Right lobe of liver (tissue), 6 donors: ENCODE results near the gene SRXN1. TPM values are rescaled to one million over a fixed set of nuclear protein-coding genes. Genes with fewer than 3 reads are reported as not detected.
"Not testable (repeated sequence)": the region's sequence is repeated elsewhere in the genome, so short reads cannot be mapped to it uniquely, and the experiment has no call there.

ENCODE experiments used
- ATAC-seq, 4 donors: fragments of 200-7000 bp; cut with Tn5 transposase; one replicate each; pipeline ENCODE4 v1.9.1; 2020; ENCODE audit warnings: mild to moderate bottlenecking in 4 of 4, moderate library complexity in 4 of 4
- DNase-seq, 3 donors: peaks; one replicate each; pipeline ENCODE4 v3.0.0-alpha.2; 2020
- H3K27ac ChIP-seq, 3 donors: fragments of 200-600 bp; one replicate each; pipeline ENCODE4 v1.8.0; 2022
- H3K27me3 ChIP-seq, 2 donors: fragments of 200-600 bp; one replicate each; pipeline ENCODE4 v1.8.0; 2022
- H3K36me3 ChIP-seq, 4 donors: fragments of 200-600 bp; sonication (generic) in 1 of 4; one replicate each; pipeline versions ENCODE4 v1.5.1 to v1.8.0; 2017 to 2022; ENCODE audit warnings: control low read depth in 1 of 4
- H3K4me1 ChIP-seq, 4 donors: fragments of 200-600 bp; sonication (generic) in 1 of 4; one replicate each; pipeline versions ENCODE4 v1.5.1 to v1.8.0; 2017 to 2022; ENCODE audit warnings: control low read depth in 1 of 4
- H3K4me3 ChIP-seq, 3 donors: fragments of 200-600 bp; one replicate each; pipeline ENCODE4 v1.8.0; 2022
- H3K9me3 ChIP-seq, 4 donors: fragments of 200-600 bp; sonication (generic) in 1 of 4; one replicate each; pipeline versions ENCODE4 v1.5.1 to v1.8.0; 2017 to 2022; ENCODE audit warnings: control low read depth in 1 of 4
- POLR2A ChIP-seq: fragments of 450-650 bp; IDR thresholded peaks from one replicate; pipeline ENCODE4 v1.6.1; 2017; ENCODE audit warnings: antibody characterized with exemption, mild to moderate bottlenecking
- WGBS: methylation state at CpG from one replicate; pipeline ENCODE4 v1.1.6; 2018; ENCODE audit warnings: low coverage, low lambda C conversion rate; ENCODE audit not compliant: insufficient coverage; ENCODE audit errors: missing lambda C conversion rate; 5-methylcytosine and 5-hydroxymethylcytosine counted together
- intact Hi-C, 2 donors: fragments of 100-400 bp; cut with DNase I; formaldehyde crosslinking; loops; one replicate each; pipeline versions ENCODE4 v1.11.2 to v1.14.1; 2022
- total RNA-seq, 6 experiments: library from RNA; depleted of rRNA in 2 of 6; stranded (reverse); fragments of >200 nt in 2 of 6; fragmentation: NEBNext Ultra II Directional in 3 of 6; extraction: Animal tissue kit (Norgen Biotek cat#: 25700) in 3 of 6; gene quantifications; one replicate each; pipeline versions ENCODE4 v1.1.0 to v1.2.4, GENCODE V29; 2016 to 2023
- TF ChIP-seq, protein P1 (sequence below), 4 donors: fragments of 200-600 bp in 3 of 4; fragments of 450-650 bp in 1 of 4; IDR thresholded peaks; one replicate each; pipeline versions ENCODE4 v1.5.1 to v1.8.0; 2016 to 2022; ENCODE audit warnings: antibody characterized with exemption in 4 of 4, mild to moderate bottlenecking in 2 of 4
- donor health status: DM: no; HTN: yes; CAD: no.
- donor health status: DM: no; HTN: no; CAD: no.
- donor health status: DM: no; HTN: no; CAD: no.
- donor health status: DM: no; HTN: yes; CAD: no.
- donor health status: DM: no; HTN: yes; CAD: no.

The SRXN1 gene
- total RNA-seq, 6 experiments from 2014 or later: 14.4 to 166 (median 46.0) TPM

DNA sequence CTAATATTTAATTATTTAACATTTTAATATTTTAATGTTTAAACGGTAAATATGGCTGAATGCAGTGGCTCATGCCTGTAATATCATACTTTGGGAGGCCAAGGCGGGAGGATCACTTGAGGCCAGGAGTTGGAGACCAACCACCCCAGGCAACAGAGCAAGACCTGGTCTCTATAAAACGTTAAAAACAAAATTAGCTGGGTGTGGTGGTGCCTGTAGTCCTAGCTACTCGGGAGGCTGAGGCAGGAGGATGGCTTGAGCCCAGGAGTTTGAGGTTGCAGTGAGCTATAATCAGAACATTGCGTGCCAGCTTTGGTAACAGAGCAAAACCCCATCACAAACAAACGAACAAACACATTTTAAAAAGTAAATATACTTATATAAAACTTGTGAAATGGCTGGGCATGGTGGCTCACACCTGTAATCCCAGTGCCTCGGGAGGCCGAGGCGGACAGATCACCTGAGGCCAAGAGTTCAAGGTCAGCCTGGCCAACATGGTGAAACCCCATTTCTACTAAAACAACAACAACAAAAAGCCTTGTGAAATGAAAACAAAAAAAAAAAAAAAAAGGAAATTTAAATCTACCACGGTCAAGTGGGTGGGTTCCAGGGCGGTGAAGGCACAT, 8.2 kb downstream of the SRXN1 start:
- intact Hi-C loops: no loop called here
- peaks cover 0 to 26% (median 5%) of the 10 kb centered on the region in 4 donors for H3K4me1 ChIP-seq
- TF ChIP-seq POLR2A: no peak
- TF ChIP-seq, protein P1, sequence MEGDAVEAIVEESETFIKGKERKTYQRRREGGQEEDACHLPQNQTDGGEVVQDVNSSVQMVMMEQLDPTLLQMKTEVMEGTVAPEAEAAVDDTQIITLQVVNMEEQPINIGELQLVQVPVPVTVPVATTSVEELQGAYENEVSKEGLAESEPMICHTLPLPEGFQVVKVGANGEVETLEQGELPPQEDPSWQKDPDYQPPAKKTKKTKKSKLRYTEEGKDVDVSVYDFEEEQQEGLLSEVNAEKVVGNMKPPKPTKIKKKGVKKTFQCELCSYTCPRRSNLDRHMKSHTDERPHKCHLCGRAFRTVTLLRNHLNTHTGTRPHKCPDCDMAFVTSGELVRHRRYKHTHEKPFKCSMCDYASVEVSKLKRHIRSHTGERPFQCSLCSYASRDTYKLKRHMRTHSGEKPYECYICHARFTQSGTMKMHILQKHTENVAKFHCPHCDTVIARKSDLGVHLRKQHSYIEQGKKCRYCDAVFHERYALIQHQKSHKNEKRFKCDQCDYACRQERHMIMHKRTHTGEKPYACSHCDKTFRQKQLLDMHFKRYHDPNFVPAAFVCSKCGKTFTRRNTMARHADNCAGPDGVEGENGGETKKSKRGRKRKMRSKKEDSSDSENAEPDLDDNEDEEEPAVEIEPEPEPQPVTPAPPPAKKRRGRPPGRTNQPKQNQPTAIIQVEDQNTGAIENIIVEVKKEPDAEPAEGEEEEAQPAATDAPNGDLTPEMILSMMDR (IDR thresholded peaks at IDR 0.05): no peak
- H3K27me3 ChIP-seq: no peaks in the 10 kb centered on the region
- H3K4me3 ChIP-seq: no peak overlapping the region
- 66% methylated on average over 10 of the region's 11 CpGs for WGBS
- no peak for DNase-seq
- no peak overlapping the region for H3K27ac ChIP-seq
- no peaks in the 10 kb centered on the region for H3K9me3 ChIP-seq
- ATAC-seq: no peak
- H3K36me3 ChIP-seq: peaks cover 0 to 22% (median 14%) of the 10 kb centered on the region in 4 donors

DNA sequence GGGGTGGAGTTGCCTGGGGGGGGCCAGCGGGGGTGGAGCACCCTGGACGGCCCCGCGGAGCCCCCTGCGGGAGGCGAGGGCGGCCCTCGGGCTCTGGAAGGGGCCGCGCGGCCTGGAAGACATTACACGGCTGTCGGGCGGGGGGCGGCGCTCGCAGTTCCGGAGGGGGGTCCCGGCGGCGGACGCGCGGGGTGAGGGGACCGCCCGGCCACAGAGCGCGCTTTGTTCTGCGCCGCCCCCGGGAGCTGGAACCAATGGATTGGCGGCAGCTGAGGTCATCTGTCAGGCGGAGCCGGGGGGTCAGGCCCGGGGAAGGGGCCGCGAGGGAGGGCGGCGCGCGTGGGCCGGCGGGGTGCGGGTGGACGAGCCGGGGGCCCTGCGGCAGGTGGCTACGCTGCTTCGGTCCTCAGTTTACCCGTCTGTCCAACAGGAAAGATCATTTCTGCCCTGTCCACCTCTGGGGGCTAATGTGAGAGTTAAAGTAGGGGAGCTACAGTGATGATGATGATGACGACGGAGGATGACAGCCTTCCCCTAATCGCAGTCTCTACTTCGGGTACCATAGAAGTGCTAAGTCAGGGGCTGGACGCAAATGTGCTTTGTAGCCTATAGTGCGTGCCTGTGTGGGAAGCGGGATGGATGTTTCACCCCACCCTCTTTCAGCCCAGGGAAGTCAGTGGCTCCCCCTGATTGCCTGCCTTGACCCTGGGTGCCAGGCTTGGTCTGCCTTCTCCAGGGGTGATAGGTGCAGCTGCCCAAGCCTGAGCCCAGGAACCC, 10.4 kb downstream of the SRXN1 start:
- H3K27me3 ChIP-seq: no peaks in the 10 kb centered on the region
- TF ChIP-seq POLR2A: no peak
- TF ChIP-seq, protein P1 (IDR thresholded peaks at IDR 0.05): no peak
- peaks cover 0 to 23% (median 5%) of the 10 kb centered on the region in 4 donors for H3K4me1 ChIP-seq
- WGBS: 14% methylated on average over 19 of the region's 57 CpGs
- ATAC-seq (no peak), DNase-seq (no peak)
- no peaks in the 10 kb centered on the region for H3K9me3 ChIP-seq
- peaks cover 0 to 5% (median 3%) of the 10 kb centered on the region in 4 donors for H3K36me3 ChIP-seq
- H3K27ac ChIP-seq: no peak overlapping the region
- intact Hi-C loops: no loop called here
- H3K4me3 ChIP-seq: peak overlapping the region in 1 of 3 donors; percentile 8

DNA sequence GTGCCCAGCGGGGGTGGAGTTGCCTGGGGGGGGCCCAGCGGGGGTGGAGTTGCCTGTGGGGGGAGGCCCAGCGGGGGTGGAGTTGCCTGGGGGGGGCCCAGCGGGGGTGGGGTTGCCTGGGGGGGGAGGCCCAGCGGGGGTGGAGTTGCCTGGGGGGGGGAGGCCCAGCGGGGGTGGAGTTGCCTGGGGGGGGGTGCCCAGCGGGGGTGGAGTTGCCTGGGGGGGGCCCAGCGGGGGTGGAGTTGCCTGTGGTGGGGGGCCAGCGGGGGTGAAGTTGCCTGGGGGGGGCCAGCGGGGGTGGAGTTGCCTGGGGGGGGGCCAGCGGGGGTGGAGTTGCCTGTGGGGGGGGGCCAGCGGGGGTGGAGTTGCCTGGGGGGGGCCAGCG, 11.0 kb downstream of the SRXN1 start:
- ATAC-seq, DNase-seq, intact Hi-C loops, H3K27ac ChIP-seq, H3K27me3 ChIP-seq, H3K36me3 ChIP-seq, H3K9me3 ChIP-seq, H3K4me3 ChIP-seq: not testable (repeated sequence)
- WGBS: 27% methylated on average over 4 of the region's 13 CpGs
- peaks cover 0 to 20% (median 5%) of the 10 kb centered on the region in 4 donors for H3K4me1 ChIP-seq

DNA sequence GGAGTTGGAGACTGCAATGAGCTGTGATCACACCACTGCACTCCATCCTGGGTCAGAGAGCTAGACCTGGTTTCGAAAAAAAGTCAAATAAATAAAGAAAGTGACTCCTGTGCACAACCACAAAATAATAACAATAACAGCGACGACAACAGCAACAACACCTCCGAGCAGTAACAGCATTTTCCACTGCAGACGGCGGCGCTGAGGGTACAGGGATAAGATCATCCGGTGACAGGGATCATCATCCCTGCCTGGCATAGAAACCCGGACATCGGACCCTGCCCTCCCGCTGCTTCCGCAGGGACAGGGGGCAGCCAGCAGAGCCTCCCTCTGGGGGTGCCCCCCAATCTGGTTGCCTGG, 11.5 kb downstream of the SRXN1 start:
- ATAC-seq (peak in 1 of 4 donors; percentile 14), DNase-seq (no peak)
- H3K27me3 ChIP-seq: no peaks in the 10 kb centered on the region
- no peak overlapping the region for H3K27ac ChIP-seq
- H3K36me3 ChIP-seq: no peaks in the 10 kb centered on the region
- no peak overlapping the region for H3K4me3 ChIP-seq
- 48% methylated on average over 8 of the region's 12 CpGs for WGBS
- TF ChIP-seq, protein P1 (IDR thresholded peaks at IDR 0.05): no peak
- TF ChIP-seq POLR2A: no peak
- peaks cover 0 to 15% (median 5%) of the 10 kb centered on the region in 4 donors for H3K4me1 ChIP-seq
- intact Hi-C loops: no loop called here
- H3K9me3 ChIP-seq: no peaks in the 10 kb centered on the region
